ENCODE measurements around the gene SYCN. TPM values are rescaled to one million over a fixed set of nuclear protein-coding genes. Genes with fewer than 3 reads are reported as not detected.

The SYCN gene
- total RNA-seq, 1 donor from 2014 or later: not detected

- H3K27me3 Mint-ChIP-seq (ENCODE audit: unreplicated experiment): peaks cover 2% of the 10 kb centered on the region
- H3K4me1 Mint-ChIP-seq (ENCODE audit: low read depth, unreplicated experiment): peaks cover 1% of the 10 kb centered on the region
- H3K27ac Mint-ChIP-seq (ENCODE audit: unreplicated experiment): peak overlapping the region; percentile 82
- no peak for DNase-seq
- TF ChIP-seq, protein P1, sequence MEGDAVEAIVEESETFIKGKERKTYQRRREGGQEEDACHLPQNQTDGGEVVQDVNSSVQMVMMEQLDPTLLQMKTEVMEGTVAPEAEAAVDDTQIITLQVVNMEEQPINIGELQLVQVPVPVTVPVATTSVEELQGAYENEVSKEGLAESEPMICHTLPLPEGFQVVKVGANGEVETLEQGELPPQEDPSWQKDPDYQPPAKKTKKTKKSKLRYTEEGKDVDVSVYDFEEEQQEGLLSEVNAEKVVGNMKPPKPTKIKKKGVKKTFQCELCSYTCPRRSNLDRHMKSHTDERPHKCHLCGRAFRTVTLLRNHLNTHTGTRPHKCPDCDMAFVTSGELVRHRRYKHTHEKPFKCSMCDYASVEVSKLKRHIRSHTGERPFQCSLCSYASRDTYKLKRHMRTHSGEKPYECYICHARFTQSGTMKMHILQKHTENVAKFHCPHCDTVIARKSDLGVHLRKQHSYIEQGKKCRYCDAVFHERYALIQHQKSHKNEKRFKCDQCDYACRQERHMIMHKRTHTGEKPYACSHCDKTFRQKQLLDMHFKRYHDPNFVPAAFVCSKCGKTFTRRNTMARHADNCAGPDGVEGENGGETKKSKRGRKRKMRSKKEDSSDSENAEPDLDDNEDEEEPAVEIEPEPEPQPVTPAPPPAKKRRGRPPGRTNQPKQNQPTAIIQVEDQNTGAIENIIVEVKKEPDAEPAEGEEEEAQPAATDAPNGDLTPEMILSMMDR (IDR thresholded peaks at IDR 0.05; ENCODE audit: partially characterized antibody, unreplicated experiment): no peak
- no peaks in the 10 kb centered on the region for H3K36me3 Mint-ChIP-seq (ENCODE audit: unreplicated experiment)
- H3K9me3 Mint-ChIP-seq (ENCODE audit: unreplicated experiment): peaks cover 2% of the 10 kb centered on the region
- no peak overlapping the region for H3K4me3 Mint-ChIP-seq (ENCODE audit: unreplicated experiment)
These were observed 32.3 kb downstream of the SYCN start for GRCh38 chr19:39171479-39172465.

GRCh38 chr19:39170386-39171231 is 33.5 kb downstream of the SYCN start:
- peaks cover 2% of the 10 kb centered on the region for H3K9me3 Mint-ChIP-seq (ENCODE audit: unreplicated experiment)
- TF ChIP-seq, protein P1 (IDR thresholded peaks at IDR 0.05; ENCODE audit: partially characterized antibody, unreplicated experiment): no peak
- no peak for DNase-seq
- peaks cover 2% of the 10 kb centered on the region for H3K27me3 Mint-ChIP-seq (ENCODE audit: unreplicated experiment)
- no peaks in the 10 kb centered on the region for H3K36me3 Mint-ChIP-seq (ENCODE audit: unreplicated experiment)
- H3K27ac Mint-ChIP-seq (ENCODE audit: unreplicated experiment): no peak overlapping the region
- peaks cover 1% of the 10 kb centered on the region for H3K4me1 Mint-ChIP-seq (ENCODE audit: low read depth, unreplicated experiment)
- H3K4me3 Mint-ChIP-seq (ENCODE audit: unreplicated experiment): no peak overlapping the region

DNA sequence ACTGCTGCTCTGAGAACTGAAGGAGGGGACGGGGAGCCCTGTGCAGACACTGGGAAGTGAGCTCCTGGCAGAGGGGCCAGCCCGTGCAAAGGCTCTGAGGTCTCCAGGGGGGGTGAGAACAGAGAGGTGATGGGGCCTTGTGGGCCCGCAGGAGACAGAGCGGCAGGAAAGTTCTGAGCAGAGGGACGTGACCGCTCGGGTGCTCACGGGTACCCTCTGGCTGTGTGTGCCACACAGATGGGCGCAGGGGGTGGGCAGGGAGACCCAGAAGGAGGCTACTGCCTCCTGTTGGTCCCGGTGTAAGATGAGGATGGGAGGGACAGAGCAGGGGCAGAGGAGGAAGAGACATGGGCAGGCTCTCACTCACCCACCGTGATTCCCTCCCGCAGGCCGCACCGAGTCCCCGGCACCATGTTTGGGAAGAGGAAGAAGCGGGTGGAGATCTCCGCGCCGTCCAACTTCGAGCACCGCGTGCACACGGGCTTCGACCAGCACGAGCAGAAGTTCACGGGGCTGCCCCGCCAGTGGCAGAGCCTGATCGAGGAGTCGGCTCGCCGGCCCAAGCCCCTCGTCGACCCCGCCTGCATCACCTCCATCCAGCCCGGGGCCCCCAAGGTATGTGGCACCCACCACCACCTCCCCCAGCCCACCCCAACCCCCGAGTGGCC is 34.8 kb downstream of the SYCN start:
- no peak overlapping the region for H3K27ac Mint-ChIP-seq (ENCODE audit: unreplicated experiment)
- H3K4me1 Mint-ChIP-seq (ENCODE audit: low read depth, unreplicated experiment): peaks cover 2% of the 10 kb centered on the region
- peaks cover 2% of the 10 kb centered on the region for H3K27me3 Mint-ChIP-seq (ENCODE audit: unreplicated experiment)
- TF ChIP-seq, protein P1 (IDR thresholded peaks at IDR 0.05; ENCODE audit: partially characterized antibody, unreplicated experiment): no peak
- DNase-seq: no peak
- peaks cover 4% of the 10 kb centered on the region for H3K9me3 Mint-ChIP-seq (ENCODE audit: unreplicated experiment)
- no peak overlapping the region for H3K4me3 Mint-ChIP-seq (ENCODE audit: unreplicated experiment)
- no peaks in the 10 kb centered on the region for H3K36me3 Mint-ChIP-seq (ENCODE audit: unreplicated experiment)

GRCh38 chr19:39168258-39169142 is 35.6 kb downstream of the SYCN start:
- H3K9me3 Mint-ChIP-seq (ENCODE audit: unreplicated experiment): peaks cover 4% of the 10 kb centered on the region
- peaks cover 3% of the 10 kb centered on the region for H3K4me1 Mint-ChIP-seq (ENCODE audit: low read depth, unreplicated experiment)
- no peak for DNase-seq
- H3K27me3 Mint-ChIP-seq (ENCODE audit: unreplicated experiment): peaks cover 2% of the 10 kb centered on the region
- no peak overlapping the region for H3K27ac Mint-ChIP-seq (ENCODE audit: unreplicated experiment)
- no peaks in the 10 kb centered on the region for H3K36me3 Mint-ChIP-seq (ENCODE audit: unreplicated experiment)
- no peak overlapping the region for H3K4me3 Mint-ChIP-seq (ENCODE audit: unreplicated experiment)
- TF ChIP-seq, protein P1 (IDR thresholded peaks at IDR 0.05; ENCODE audit: partially characterized antibody, unreplicated experiment): no peak
